Uterus (tissue), 2 donors: ENCODE results near the gene ERBIN.

Experiments
- POLR2A ChIP-seq, 2 donors: fragments of 450-650 bp; IDR thresholded peaks; one replicate each; pipeline ENCODE4 v1.6.1; 2016; ENCODE audit warnings: antibody characterized with exemption in 2 of 2, mild to moderate bottlenecking in 1 of 2, moderate library complexity in 1 of 2
- TF ChIP-seq, protein P1 (sequence below), 4 experiments: fragments of 200-600 bp in 2 of 4; fragments of 450-650 bp in 2 of 4; sonication (generic) in 2 of 4; IDR thresholded peaks; one replicate each; pipeline ENCODE4 v1.5.1; 2016 to 2019; ENCODE audit warnings: antibody characterized with exemption in 4 of 4, mild to moderate bottlenecking in 2 of 4, moderate library complexity in 1 of 4

DNA sequence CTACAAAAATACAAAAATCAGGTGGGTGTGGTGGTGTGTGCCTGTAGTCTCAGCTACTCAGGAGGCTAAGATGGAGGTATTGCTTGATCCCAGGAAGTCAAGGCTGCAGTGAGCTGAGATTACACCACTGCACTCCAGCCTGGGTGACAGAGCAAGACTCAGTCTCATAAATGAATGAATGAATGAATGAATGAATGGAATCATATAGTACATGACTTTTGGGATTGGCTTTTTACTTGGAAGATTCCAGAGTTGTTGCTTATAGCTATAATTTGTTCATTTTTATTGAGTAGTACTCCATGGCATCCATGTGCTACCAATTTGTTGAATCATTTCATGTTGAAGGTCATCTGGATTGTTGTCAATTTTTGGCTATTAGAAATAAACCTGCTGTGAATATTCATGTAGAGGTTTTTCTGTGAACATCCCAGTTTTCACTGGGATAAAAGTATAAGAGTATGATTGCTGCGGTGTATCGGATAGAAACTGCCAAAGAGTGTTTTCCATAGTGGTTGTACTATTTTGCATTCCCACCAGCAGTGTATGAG is 19.9 kb downstream of the ERBIN start:
- TF ChIP-seq, protein P1, sequence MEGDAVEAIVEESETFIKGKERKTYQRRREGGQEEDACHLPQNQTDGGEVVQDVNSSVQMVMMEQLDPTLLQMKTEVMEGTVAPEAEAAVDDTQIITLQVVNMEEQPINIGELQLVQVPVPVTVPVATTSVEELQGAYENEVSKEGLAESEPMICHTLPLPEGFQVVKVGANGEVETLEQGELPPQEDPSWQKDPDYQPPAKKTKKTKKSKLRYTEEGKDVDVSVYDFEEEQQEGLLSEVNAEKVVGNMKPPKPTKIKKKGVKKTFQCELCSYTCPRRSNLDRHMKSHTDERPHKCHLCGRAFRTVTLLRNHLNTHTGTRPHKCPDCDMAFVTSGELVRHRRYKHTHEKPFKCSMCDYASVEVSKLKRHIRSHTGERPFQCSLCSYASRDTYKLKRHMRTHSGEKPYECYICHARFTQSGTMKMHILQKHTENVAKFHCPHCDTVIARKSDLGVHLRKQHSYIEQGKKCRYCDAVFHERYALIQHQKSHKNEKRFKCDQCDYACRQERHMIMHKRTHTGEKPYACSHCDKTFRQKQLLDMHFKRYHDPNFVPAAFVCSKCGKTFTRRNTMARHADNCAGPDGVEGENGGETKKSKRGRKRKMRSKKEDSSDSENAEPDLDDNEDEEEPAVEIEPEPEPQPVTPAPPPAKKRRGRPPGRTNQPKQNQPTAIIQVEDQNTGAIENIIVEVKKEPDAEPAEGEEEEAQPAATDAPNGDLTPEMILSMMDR (IDR thresholded peaks at IDR 0.05), result no peak
- no peak for TF ChIP-seq POLR2A (IDR thresholded peaks at IDR 0.05)
